Activated T-helper 1 cell treated with anti-CD3 and anti-CD28 coated beads, Interleukin-2, amount 50 U/mL, for 16 hours (primary cell): ENCODE measurements around the gene ANO1.
"Not testable (repeated sequence)": the region's sequence is repeated elsewhere in the genome, so short reads cannot be mapped to it uniquely, and the experiment has no call there.

Experiments used
- DNase-seq, 2 donors: peaks; one replicate each; pipeline ENCODE4 v3.0.0-alpha.2; 2020; ENCODE audit warnings: low read depth in 1 of 2, low spot score in 1 of 2

The ANO1 gene

GRCh38 chr11:70206226-70206981, 128.3 kb downstream of the ANO1 start:
- DNase-seq: no peak

GRCh38 chr11:70206982-70207376, 128.9 kb downstream of the ANO1 start:
- no peak for DNase-seq

- no peak for DNase-seq
These were observed 129.5 kb downstream of the ANO1 start for GRCh38 chr11:70207531-70208131.

GRCh38 chr11:70209391-70209912, 131.3 kb downstream of the ANO1 start:
- no peak for DNase-seq

DNA sequence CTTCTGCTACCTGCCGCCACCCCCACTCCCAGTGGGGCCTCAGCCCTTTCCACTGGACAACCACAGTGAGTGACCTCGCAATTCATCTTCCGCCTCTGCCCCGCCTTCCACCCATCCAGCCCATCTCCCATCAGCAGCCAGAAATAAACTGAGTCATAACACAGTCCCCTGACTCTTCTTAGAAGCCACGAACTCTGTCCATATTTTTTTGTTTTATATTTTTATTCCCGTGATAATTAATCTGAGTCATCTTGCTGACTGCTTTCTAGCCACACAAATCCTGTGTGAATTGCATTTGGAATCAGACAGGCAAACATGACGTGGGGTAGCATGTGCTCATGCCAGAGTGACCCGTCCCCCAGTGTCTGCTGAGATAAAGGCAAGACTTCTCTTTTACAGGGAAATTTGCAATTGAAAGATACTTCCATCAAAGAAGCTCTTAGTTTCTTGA, 132.0 kb downstream of the ANO1 start:
- DNase-seq: no peak

DNA sequence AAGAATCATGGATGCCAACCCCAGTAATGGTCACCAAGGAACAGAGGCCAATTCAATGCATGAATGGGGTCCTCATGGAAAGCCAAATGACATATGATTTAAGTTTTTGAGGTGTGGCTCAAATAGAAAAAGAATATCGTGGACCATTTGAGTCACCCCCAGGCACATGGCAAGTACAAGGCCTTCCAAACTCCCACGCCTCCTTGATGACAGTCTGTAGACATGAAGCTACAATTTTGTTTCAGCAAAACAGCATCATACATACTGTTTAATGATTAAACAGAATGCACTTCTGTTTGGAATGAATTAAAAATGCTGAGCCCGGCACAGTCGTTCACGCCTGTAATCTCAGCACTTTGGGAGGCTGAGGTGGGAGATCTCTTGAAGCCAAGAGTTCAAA, 132.4 kb downstream of the ANO1 start:
- DNase-seq: no peak

DNA sequence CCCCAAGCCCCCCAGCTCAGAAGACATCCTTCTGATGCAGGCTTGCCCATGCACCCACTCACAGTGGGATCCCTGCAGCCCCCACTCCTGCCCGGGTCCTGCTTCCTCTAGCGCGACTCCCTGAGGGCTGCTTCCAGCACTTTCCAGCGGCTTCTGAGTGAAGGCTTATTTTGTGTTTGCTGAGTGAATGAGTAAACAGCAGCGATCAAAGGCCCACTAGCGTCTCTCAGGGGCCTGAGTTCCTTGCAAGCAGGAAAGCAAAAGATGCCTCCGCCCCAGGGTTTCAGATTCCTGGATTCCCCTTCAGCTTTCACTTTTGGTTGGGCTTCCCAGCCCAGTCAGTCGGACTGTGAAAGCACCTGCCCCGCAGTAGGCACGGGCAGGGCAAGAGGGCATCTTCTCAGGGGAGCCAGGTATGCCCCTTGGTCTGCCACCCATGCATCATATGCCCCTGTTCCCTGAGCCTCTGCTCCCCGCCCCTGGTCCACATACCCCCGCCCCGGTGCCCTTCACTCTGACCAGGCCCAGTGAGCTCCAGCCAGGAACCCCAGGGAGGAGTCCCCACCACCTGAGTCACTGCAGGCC, 134.2 kb downstream of the ANO1 start:
- DNase-seq: no peak

GRCh38 chr11:70217388-70217787, 139.3 kb downstream of the ANO1 start:
- DNase-seq: not testable (repeated sequence)

GRCh38 chr11:70218076-70218475, 140.0 kb downstream of the ANO1 start:
- not testable (repeated sequence) for DNase-seq

GRCh38 chr11:70220136-70220535, 142.0 kb downstream of the ANO1 start:
- no peak for DNase-seq

DNA sequence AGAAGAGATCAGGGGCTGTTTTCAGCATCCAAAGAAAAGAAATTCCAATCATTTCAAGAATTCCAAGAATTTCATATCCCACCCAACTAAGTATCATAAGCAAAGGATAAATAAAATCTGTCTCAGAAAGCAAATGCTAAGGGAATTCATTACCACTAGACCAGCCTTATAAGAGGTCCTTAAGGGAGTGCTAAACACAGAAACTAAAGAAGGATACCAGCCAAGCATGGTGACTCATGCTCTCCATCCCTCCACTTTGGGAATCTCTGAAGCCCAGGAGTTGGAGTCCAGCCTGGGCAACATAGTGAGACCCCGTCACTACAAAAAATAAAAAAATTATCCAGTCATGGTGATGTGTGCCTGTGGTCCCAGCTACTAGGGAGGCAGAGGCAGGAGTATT, 142.8 kb downstream of the ANO1 start:
- DNase-seq: no peak

- DNase-seq: no peak
These were observed 147.6 kb downstream of the ANO1 start for GRCh38 chr11:70225681-70226177.

DNA sequence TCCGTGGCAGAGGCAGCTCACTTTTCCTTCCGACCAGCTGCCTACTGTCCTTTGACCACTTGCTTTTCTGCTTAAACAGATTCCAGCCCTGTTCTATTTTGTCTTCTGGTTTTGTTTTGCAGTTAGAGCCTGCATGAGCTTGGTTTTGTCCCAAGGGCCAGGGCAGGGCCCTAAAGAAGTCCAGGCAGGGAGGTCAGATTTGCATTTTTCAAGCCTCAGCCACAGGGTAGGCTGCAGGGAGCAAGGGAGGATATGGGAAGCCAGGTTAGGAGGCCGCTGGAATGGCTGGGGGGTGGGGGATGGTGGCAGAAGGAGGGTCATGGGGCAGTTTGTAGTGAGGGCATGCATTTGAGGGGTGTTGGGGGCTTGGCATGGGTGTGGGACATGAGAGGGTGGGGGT, 148.1 kb downstream of the ANO1 start:
- no peak for DNase-seq

- DNase-seq: no peak
These were observed 148.8 kb downstream of the ANO1 start for GRCh38 chr11:70226967-70227366.

GRCh38 chr11:70229737-70230136, 151.6 kb downstream of the ANO1 start:
- no peak for DNase-seq

DNA sequence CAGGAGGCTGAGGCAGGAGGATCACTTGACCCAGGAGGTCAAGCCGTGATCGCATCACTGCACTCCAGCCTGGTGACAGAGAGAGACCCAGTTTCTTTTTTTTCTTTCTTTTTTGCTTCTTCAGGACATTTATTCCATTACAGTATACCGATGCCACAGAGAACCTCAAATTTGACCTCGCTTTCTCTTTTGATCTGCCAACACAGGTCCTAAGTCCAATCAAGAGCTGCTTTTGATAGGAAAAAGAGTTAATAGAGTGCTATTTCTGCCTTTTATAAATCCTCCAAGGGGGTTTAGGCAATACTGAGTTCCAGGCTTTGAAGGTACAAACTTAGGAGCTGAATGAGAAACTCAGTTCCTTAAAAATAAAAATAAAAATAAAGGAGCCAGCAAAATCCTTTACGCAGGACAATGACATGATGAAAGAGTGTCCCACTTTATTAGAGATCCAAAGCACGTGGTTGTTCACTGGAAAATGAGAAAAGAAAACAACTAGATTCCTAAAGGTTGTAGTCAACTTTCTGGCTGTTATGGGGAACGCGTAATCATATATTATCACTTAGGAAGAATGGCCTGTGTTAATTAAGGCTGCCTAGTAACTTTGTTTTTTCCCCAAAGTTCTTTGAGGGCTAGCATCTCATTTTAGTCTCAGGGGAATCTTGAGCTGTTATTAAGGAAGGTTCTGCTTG, 152.2 kb downstream of the ANO1 start:
- no peak for DNase-seq

GRCh38 chr11:70230840-70231710, 153.0 kb downstream of the ANO1 start:
- DNase-seq: no peak

DNA sequence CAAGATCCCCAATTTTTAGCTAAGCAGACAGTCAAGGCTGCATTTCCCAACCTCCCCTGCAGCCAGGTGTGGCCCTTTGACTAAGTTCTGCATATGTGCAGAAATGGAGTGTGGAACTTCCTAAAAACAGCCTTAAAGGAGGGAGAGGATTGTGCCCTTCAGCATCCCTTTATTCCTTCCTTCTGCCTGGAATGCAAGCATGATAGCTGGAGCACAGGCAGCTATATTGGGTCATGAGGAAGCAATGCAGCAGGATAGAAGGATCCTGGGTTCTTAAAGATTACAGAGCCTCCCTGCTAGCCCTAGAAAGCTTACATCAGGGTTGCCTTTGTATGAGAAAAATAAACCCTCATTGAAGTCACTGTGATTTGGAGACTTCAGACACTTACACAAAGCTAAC, 154.9 kb downstream of the ANO1 start:
- no peak for DNase-seq

DNA sequence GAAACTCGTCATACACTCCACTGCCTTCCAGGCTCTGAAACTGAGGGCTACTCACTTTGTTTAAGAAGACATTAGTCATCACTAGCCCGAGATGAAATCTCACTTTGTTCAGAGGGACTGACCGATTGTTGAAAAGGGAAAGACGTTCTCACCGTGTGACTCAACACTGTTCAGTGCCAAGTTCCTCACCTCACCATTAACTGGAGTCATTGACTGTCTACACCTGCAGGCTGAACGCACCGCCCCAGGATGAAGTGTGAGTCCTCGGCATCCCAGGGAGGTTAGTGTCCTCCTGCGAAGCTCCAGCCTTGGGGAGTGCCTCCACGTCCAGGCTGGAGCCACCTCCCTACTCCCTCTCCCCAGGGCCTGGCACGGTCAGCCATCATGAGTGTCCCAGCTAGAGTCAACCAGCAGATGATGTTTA, 155.4 kb downstream of the ANO1 start:
- DNase-seq: no peak

- DNase-seq: no peak
These were observed 155.8 kb downstream of the ANO1 start for GRCh38 chr11:70233962-70234361.
